IMR-90 (cell line): Measurements from ENCODE around the gene CAPN8.

Source experiments
- CEBPB ChIP-seq: IDR thresholded peaks from 2 replicates; pipeline ENCODE4 v1.6.1; 2012; ENCODE audit warnings: low read depth, low read length, improper control_type of control experiment
- CTCF ChIP-seq: conservative IDR thresholded peaks from 2 replicates; pipeline ENCODE4 v1.5.1; 2012; ENCODE audit warnings: mild to moderate bottlenecking, low read depth, low read length, improper control_type of control experiment
- ELK1 ChIP-seq: fragments of 150-350 bp; IDR thresholded peaks from 2 replicates; pipeline ENCODE4 v1.6.1; 2016; ENCODE audit warnings: low read depth, mild to moderate bottlenecking, low read length, moderate library complexity, borderline replicate concordance
- MAZ ChIP-seq: IDR thresholded peaks from 2 replicates; pipeline ENCODE4 v1.6.1; 2012; ENCODE audit warnings: low read depth, mild to moderate bottlenecking, low read length, improper control_type of control experiment, moderate library complexity, borderline replicate concordance
- POLR2A ChIP-seq: IDR thresholded peaks from 2 replicates; pipeline ENCODE4 v1.6.1; 2012; ENCODE audit warnings: mild to moderate bottlenecking, low read depth, low read length

- TF ChIP-seq MAZ (no peak), CTCF (no peak), ELK1 (no peak), POLR2A (no peak), CEBPB (no peak)
These were observed 23.3 kb downstream of the CAPN8 start for GRCh38 chr1:223642237-223642636.
